Pons (tissue), 1 donor: ENCODE data around the gene ZNF319.
"Not testable (repeated sequence)": the region's sequence is repeated elsewhere in the genome, so short reads cannot be mapped to it uniquely, and the experiment has no call there.

ENCODE experiments used
- DNase-seq: peaks from one replicate; pipeline ENCODE4 v3.0.0-alpha.2; 2016; ENCODE audit warnings: low spot score

Gene ZNF319

DNA sequence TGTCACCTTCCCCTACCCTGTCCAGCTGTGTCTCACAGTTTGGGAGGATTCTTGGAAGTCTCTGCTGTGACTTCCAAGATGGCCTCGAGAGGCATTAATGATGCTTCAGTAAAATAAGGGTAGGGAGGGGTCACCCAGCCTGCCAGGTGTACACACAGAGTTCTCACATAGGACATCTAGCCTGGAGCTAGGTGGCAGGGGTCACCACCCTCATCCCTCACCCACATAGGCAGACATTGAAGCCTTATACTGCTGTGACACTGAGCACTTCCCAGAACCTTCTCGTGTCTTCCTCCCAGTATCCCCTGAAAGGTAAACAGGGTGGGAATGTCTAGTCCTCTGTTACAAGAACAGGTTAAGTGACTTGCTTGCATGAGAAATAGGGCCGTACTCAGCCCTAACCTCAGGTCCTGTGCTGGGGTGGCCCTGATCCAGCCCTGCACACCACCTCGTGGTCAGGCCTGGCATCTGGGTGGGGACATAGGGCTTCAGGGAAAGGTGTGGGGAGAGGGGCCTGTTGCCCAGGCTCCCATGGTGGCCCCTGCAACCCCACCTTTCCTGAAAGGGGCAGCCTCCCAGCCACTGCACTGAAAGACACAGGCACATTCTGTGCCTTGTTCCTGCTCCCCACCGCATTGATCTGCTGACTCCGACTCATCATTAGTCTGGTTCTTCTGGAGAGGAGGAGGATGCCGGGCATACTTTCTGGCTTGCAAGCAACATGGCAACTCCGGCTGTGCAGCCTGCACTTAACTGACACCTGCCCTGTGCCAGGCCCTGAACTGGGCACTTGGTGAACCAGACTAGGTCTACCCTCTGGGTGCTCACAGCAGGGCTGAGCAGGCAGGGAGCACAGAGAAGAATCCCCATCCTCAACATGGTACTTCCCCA is 21.4 kb upstream of the ZNF319 start:
- DNase-seq = no peak

- DNase-seq = peak; percentile 65
Observed at GRCh38 chr16:58020628-58021521, 20.4 kb upstream of the ZNF319 start.

GRCh38 chr16:58019866-58020538 is 19.5 kb upstream of the ZNF319 start:
- DNase-seq = no peak

DNA sequence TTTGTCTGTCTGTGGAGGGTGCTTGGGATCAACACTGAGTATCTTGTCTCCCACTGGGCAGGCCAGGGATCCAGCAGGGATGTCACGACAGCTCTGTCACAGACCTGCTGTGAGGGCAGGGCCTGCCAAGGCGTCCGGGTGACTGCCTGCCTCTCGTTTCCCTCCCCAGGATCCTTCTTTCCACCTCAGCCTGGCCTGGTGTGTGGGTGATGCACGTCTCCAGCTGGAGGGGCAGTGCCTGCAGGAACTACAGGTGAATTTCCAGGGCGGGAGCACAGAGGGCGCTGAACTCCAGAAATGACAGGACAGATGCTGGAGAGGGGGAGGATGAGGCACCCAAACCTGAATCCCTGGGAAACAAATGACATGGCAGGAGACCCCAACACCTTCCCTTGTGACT is 18.3 kb upstream of the ZNF319 start:
- no peak for DNase-seq

GRCh38 chr16:58016840-58017446 is 16.5 kb upstream of the ZNF319 start:
- no peak for DNase-seq

DNA sequence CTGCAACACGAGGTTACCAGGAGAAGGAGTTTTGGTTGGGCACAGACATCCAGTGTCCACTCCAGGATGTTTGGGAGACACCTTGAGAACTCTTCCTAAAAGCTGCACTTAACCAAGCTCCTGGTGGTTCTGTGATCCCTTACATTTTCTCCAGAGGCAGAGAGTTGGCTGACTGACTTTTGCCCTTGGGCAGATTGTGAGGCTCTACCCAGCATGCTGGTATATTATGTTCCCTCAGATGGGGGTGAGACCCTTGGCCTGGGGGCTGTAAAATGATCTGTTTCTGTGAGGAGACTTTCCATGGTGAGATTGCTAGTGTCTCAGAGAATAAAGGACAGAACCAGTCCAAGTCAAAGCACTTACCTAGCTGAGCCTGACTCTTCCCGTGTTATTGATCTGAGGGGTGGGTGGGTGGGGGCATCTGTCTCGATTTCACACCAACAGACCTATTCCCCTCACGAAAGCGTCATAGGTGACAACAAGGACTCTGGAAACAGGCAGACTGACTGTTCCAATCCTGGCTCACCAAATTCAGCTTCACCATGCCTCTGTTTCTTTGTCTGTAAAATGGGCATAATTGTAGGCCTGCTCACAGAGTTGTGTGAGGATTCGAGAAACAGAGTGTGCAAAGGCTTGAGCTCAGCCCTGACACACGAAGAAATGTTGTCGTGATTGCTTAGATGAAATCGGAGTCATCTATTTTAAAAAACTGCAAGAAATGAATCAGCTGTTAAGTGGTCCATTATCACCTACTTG is 12.9 kb upstream of the ZNF319 start:
- DNase-seq = no peak

GRCh38 chr16:58012481-58012880 is 12.0 kb upstream of the ZNF319 start:
- DNase-seq = no peak

DNA sequence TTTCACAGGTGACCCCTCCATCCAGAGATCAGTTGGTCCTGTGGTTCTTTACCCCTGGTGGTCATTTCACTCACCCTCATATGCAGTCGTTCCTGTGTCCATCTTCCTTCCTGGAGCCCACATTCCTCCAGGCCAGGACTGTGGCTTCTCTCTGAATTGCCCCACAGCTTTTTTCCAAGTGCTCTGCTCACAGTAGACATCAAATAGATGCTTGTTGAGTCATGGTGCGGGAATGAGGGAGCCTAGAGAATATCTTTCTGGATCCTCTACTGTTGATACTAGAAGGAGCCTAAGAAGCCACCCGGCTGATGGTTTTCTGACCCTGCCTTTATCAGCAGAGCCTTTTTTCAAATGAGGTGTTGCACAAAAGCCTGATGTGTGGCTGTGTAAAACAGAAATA is 11.2 kb upstream of the ZNF319 start:
- no peak for DNase-seq

- no peak for DNase-seq
Observed at GRCh38 chr16:58010886-58011285, 10.4 kb upstream of the ZNF319 start.

- no peak for DNase-seq
Observed at GRCh38 chr16:58009856-58010416, 9.5 kb upstream of the ZNF319 start.

- DNase-seq = not testable (repeated sequence)
Observed at GRCh38 chr16:58004736-58005135, 4.3 kb upstream of the ZNF319 start.

DNA sequence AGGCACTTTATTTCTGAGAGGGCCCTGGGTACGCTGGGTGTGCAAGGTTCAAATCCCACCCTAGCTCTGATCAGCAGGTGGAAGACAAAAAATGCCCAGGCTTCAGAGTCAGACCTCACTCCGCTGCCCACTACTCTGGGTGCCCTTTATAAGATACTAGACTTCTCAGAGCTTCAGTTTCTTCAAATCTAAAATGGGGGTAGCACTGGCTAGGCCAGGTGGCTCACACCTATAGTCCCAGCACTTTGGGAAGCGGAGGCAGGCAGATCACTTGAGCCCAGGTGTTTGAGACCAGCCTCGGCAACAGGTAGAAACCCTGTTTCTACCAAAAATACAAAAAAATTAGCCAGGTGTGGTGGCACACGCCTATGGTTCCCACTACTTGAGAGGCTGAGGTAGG is 2.5 kb upstream of the ZNF319 start:
- DNase-seq = no peak

DNA sequence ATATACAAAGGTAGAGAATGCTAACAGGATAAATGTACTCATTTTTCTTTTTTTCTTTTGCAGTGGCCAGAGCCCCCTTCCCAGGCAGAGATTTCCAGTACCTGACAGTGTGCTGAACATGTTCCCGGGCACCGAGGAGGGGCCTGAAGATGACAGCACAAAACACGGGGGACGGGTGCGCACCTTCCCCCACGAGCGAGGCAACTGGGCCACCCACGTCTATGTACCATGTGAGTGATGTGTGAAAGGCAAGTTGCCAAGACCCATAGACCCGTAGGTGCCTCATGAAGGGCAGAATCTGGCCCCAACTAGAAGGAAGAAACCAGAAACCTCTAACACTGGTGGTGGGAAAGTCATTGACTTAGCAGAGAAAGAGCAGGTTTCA is 1.9 kb upstream of the ZNF319 start:
- no peak for DNase-seq

GRCh38 chr16:58001781-58002415 is 1.4 kb upstream of the ZNF319 start:
- DNase-seq = no peak

GRCh38 chr16:58000706-58001676 is 519 bp upstream of the ZNF319 start, which contains the start of gene USB1:
TSS of gene USB1 (plus strand) at chr16:58001407. CDS start at chr16:58001484, 77 bp downstream.
- DNase-seq = peak; percentile 84

- no peak for DNase-seq
Observed at GRCh38 chr16:57999366-57999970, 1.0 kb downstream of the ZNF319 start.

- DNase-seq = no peak
Observed at GRCh38 chr16:57998992-57999365, 1.5 kb downstream of the ZNF319 start.

GRCh38 chr16:57998486-57998885 is 2.0 kb downstream of the ZNF319 start:
- DNase-seq = no peak
